ENCODE results near the gene IVD.

DNA sequence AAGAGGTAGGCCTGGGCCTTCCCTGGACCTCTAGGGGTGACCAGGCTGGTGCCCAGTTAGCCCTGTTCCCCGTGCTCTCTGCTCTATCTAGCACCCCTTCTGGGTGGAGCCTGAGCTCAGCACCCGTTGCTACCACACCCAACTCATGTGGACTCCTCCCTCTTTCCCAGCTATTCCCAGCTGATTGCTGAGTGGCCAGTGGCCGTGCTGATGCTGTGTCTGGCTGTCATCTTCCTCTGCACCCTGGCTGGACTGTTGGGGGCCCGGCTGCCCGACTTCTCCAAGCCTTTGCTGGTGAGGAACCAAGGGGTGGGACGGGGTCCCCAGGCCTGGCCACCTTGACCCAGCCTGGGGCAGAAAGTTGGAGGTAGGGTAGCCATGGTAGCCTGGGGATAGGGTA is 41.3 kb upstream of the IVD start:
- TF ChIP-seq POLR2AphosphoS5 (IDR thresholded peaks at IDR 0.05; ENCODE audit: low read depth, low read length), result no peak
- no peak for TF ChIP-seq POLR2A (IDR thresholded peaks at IDR 0.05; ENCODE audit: low read depth, low read length)
- TF ChIP-seq TAF1 (IDR thresholded peaks at IDR 0.05; ENCODE audit: low read depth, low read length), result no peak
- no peak for TF ChIP-seq SPI1 (IDR thresholded peaks at IDR 0.05; ENCODE audit: low read depth, low read length)

Measured in GM12891 (cell line).